Suprapubic skin (tissue), 4 donors: ENCODE results near the gene CRNKL1. TPM values are rescaled to one million over a fixed set of nuclear protein-coding genes. Genes with fewer than 3 reads are reported as not detected.

ENCODE experiments used
- DNase-seq, 2 donors: peaks; one replicate each; pipeline ENCODE4 v3.0.0-alpha.2; 2019; ENCODE audit warnings: low spot score in 2 of 2
- H3K27ac ChIP-seq: fragments of 200-600 bp; sonication (generic); one replicate; pipeline ENCODE4 v1.5.1; 2019
- H3K27me3 ChIP-seq: fragments of 200-600 bp; sonication (generic); one replicate; pipeline ENCODE4 v1.5.1; 2019
- H3K36me3 ChIP-seq: fragments of 200-600 bp; sonication (generic); one replicate; pipeline ENCODE4 v1.5.1; 2019
- H3K4me1 ChIP-seq: fragments of 200-600 bp; sonication (generic); one replicate; pipeline ENCODE4 v1.5.1; 2019
- H3K4me3 ChIP-seq: fragments of 200-600 bp; sonication (generic); one replicate; pipeline ENCODE4 v1.5.1; 2019; ENCODE audit warnings: mild to moderate bottlenecking
- H3K9me3 ChIP-seq: fragments of 200-600 bp; sonication (generic); one replicate; pipeline ENCODE4 v1.5.1; 2019
- CTCF ChIP-seq, 2 donors: fragments of 200-600 bp in 1 of 2; fragments of 450-650 bp in 1 of 2; sonication (generic) in 1 of 2; IDR thresholded peaks; one replicate each; pipeline ENCODE4 v1.5.1; 2016 to 2019; ENCODE audit warnings: antibody characterized with exemption in 2 of 2, mild to moderate bottlenecking in 1 of 2, moderate library complexity in 1 of 2
- EP300 ChIP-seq: sonication (generic); formaldehyde crosslinking; IDR thresholded peaks from one replicate; pipeline ENCODE4 v1.6.1; 2017; ENCODE audit warnings: antibody characterized with exemption
- POLR2A ChIP-seq, 2 donors: fragments of 450-650 bp; IDR thresholded peaks; one replicate each; pipeline ENCODE4 v1.6.1; 2017; ENCODE audit warnings: antibody characterized with exemption in 2 of 2, mild to moderate bottlenecking in 2 of 2, moderate library complexity in 2 of 2
- POLR2AphosphoS5 ChIP-seq, 3 donors: sonication (generic); formaldehyde crosslinking; IDR thresholded peaks; one replicate each; pipeline ENCODE4 v1.6.1; 2017; ENCODE audit warnings: antibody characterized with exemption in 3 of 3
- WGBS: methylation state at CpG from one replicate; pipeline ENCODE4 v1.1.5; 2018; 5-methylcytosine and 5-hydroxymethylcytosine counted together
- total RNA-seq, 4 donors: library from RNA; depleted of rRNA; stranded (reverse); fragments of >200 nt; gene quantifications; one replicate each; pipeline ENCODE4 v1.1.0, GENCODE V29; 2016

Gene CRNKL1
- total RNA-seq, 4 donors from 2014 or later, result 13.6 to 19.4 (median 16.7) TPM

GRCh38 chr20:20017844-20018185, 34.5 kb downstream of the CRNKL1 start:
- Histone ChIP-seq H3K36me3 (peaks cover 3% of the 10 kb centered on the region), H3K27ac (peak overlapping the region; percentile 86), H3K9me3 (no peaks in the 10 kb centered on the region), H3K27me3 (no peaks in the 10 kb centered on the region), H3K4me1 (peaks cover 36% of the 10 kb centered on the region), H3K4me3 (peak overlapping the region; percentile 95)
- 3% methylated on average over 7 of the region's 17 CpGs for WGBS
- TF ChIP-seq POLR2AphosphoS5 (IDR thresholded peaks at IDR 0.05), result no peak
- no peak for TF ChIP-seq CTCF (IDR thresholded peaks at IDR 0.05)
- TF ChIP-seq POLR2A (IDR thresholded peaks at IDR 0.05), result no peak
- no peak for TF ChIP-seq EP300
- DNase-seq, result no peak

- H3K4me3 ChIP-seq, result peak within 1 kb of the TSS; percentile 95
- H3K36me3 ChIP-seq, result no peaks in the 10 kb centered on the region
- H3K9me3 ChIP-seq, result no peaks in the 10 kb centered on the region
- H3K4me1 ChIP-seq, result peaks cover 36% of the 10 kb centered on the region
- H3K27me3 ChIP-seq, result no peaks in the 10 kb centered on the region
- WGBS, result under 1% methylated on average over 35 of the region's 81 CpGs
- no peak for TF ChIP-seq EP300
- TF ChIP-seq CTCF (IDR thresholded peaks at IDR 0.05), result peak; percentile 87
- TF ChIP-seq POLR2AphosphoS5 (IDR thresholded peaks at IDR 0.05), result peak in 1 of 3 donors; percentile 80
- DNase-seq, result peak; percentile 96 to 97
- peak within 1 kb of the TSS; percentile 86 for H3K27ac ChIP-seq
Measured at GRCh38 chr20:20017001-20017843, 35.0 kb downstream of the CRNKL1 start, which contains the start of gene NAA20. Gene NAA20 (plus strand): TSS chr20:20017362. CDS start chr20:20017397, 35 bp downstream.

GRCh38 chr20:20014659-20015058, 37.6 kb downstream of the CRNKL1 start:
- Histone ChIP-seq H3K4me1 (peaks cover 35% of the 10 kb centered on the region), H3K4me3 (no peak overlapping the region), H3K27me3 (no peaks in the 10 kb centered on the region), H3K36me3 (no peaks in the 10 kb centered on the region), H3K27ac (no peak overlapping the region), H3K9me3 (no peaks in the 10 kb centered on the region)
- 36% methylated on average over 2 of the region's 2 CpGs for WGBS
- TF ChIP-seq EP300, result no peak
- TF ChIP-seq POLR2A (IDR thresholded peaks at IDR 0.05), result no peak
- no peak for TF ChIP-seq POLR2AphosphoS5 (IDR thresholded peaks at IDR 0.05)
- DNase-seq, result no peak

GRCh38 chr20:20012541-20012940, 39.7 kb downstream of the CRNKL1 start:
- TF ChIP-seq EP300, result no peak
- TF ChIP-seq CTCF (IDR thresholded peaks at IDR 0.05), result no peak
- no peak for TF ChIP-seq POLR2AphosphoS5 (IDR thresholded peaks at IDR 0.05)
- Histone ChIP-seq H3K4me3 (no peak overlapping the region), H3K9me3 (no peaks in the 10 kb centered on the region), H3K36me3 (no peaks in the 10 kb centered on the region), H3K27me3 (no peaks in the 10 kb centered on the region), H3K27ac (no peak overlapping the region), H3K4me1 (peaks cover 14% of the 10 kb centered on the region)
- 84% methylated on average over 2 of the region's 2 CpGs for WGBS
- no peak for DNase-seq

GRCh38 chr20:20010639-20011500, 41.4 kb downstream of the CRNKL1 start:
- peak overlapping the region; percentile 64 for H3K27ac ChIP-seq
- no peak overlapping the region for H3K4me3 ChIP-seq
- no peaks in the 10 kb centered on the region for H3K9me3 ChIP-seq
- no peaks in the 10 kb centered on the region for H3K27me3 ChIP-seq
- 30% methylated on average over 4 of the region's 4 CpGs for WGBS
- H3K36me3 ChIP-seq, result no peaks in the 10 kb centered on the region
- no peak for DNase-seq
- H3K4me1 ChIP-seq, result peaks cover 14% of the 10 kb centered on the region
- no peak for TF ChIP-seq EP300
- TF ChIP-seq POLR2AphosphoS5 (IDR thresholded peaks at IDR 0.05), result no peak
- no peak for TF ChIP-seq POLR2A (IDR thresholded peaks at IDR 0.05)
- no peak for TF ChIP-seq CTCF (IDR thresholded peaks at IDR 0.05)
